Thyroid gland (tissue), 4 donors: ENCODE results near the gene CCDC51. TPM values are rescaled to one million over a fixed set of nuclear protein-coding genes. Genes with fewer than 3 reads are reported as not detected.

Source experiments
- DNase-seq, 2 donors: peaks; one replicate each; pipeline ENCODE4 v3.0.0-alpha.2; 2019
- H3K27ac ChIP-seq, 3 donors: fragments of 200-600 bp; sonication (generic); 1 replicate in 2 of 3; 2 replicates in 1 of 3; pipeline ENCODE4 v1.5.1; 2016 to 2019; ENCODE audit warnings: mild to moderate bottlenecking in 1 of 3, moderate library complexity in 1 of 3
- H3K27me3 ChIP-seq: fragments of 200-600 bp; sonication (generic); one replicate; pipeline ENCODE4 v1.5.1; 2019
- H3K36me3 ChIP-seq, 2 donors: fragments of 200-600 bp; sonication (generic); one replicate each; pipeline ENCODE4 v1.5.1; 2016 to 2019
- H3K4me1 ChIP-seq, 2 donors: fragments of 200-600 bp; sonication (generic); one replicate each; pipeline ENCODE4 v1.5.1; 2017 to 2019
- H3K4me3 ChIP-seq, 3 donors: fragments of 200-600 bp; sonication (generic); replicated peaks in 1 of 3; 1 replicate in 2 of 3; 2 replicates in 1 of 3; pipeline ENCODE4 v1.5.1; 2016; ENCODE audit warnings: mild to moderate bottlenecking in 1 of 3
- H3K9me3 ChIP-seq: fragments of 200-600 bp; sonication (generic); one replicate; pipeline ENCODE4 v1.5.1; 2017
- CTCF ChIP-seq, 6 experiments: fragments of 200-600 bp in 3 of 6; fragments of 450-650 bp in 3 of 6; sonication (generic) in 3 of 6; IDR thresholded peaks; one replicate each; pipeline ENCODE4 v1.5.1; 2016 to 2019; ENCODE audit warnings: antibody characterized with exemption in 6 of 6, mild to moderate bottlenecking in 2 of 6, inconsistent platforms in 1 of 6, moderate library complexity in 1 of 6
- POLR2A ChIP-seq, 2 donors: fragments of 450-650 bp; IDR thresholded peaks; one replicate each; pipeline ENCODE4 v1.6.1; 2017; ENCODE audit warnings: antibody characterized with exemption in 2 of 2, mild to moderate bottlenecking in 2 of 2, moderate library complexity in 1 of 2
- WGBS, 2 donors: methylation state at CpG; one replicate each; pipeline ENCODE4 v1.1.5; 2017; 5-methylcytosine and 5-hydroxymethylcytosine counted together
- intact Hi-C: fragments of 100-400 bp; cut with DNase I; formaldehyde crosslinking; loops from one replicate; pipeline ENCODE4 v1.15.1; 2023
- total RNA-seq, 4 donors: library from RNA; depleted of rRNA; stranded (reverse); fragments of >200 nt; gene quantifications; one replicate each; pipeline ENCODE4 v1.2.3, GENCODE V29; 2016

Gene CCDC51
- total RNA-seq, 4 donors from 2014 or later = 8.6 to 17.0 (median 15.0) TPM

DNA sequence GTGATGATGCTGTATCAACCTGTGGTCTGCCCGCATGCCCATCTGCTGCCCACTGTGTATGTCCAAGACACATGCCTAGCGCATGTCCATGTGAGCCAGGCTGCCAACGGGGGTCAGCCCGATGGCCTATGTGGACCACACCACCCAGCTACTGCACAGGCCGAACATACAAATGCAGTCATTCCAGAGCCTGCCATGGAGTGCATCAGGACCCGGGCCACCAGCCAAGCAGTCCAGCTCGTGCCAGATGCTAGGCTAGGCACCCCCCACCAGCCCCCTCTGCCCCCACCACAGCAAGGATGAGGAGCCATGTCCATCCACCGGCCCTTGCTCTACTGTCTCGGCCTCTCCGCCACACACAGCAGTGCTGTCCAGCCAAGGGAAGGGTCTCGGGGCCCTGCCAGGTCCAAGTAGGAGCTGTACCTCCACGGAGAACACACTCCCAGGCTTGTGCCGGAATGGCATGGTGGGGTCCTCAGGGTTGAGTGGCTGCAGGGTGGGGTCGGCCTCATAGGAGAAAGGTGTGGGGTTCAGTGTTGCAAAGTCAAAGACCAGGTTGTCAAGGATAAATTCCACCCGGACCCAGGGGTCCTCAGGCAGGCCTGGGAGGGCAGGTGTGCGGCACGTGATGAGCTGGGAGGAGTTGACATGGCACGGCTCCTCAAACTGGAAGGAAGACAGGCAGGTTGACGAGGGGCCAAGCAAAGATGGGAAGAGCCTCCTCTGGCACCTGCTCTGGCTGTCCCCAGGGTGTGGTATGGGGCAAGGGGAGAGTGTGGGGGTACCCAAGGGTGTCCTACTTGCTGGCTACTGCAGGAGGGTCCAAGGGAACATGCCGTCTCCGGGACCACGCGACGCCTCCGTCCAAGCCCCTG, 25.3 kb downstream of the CCDC51 start:
- intact Hi-C loops = no loop called here
- Histone ChIP-seq H3K4me3 (no peak overlapping the region), H3K36me3 (peaks cover 87 to 96% of the 10 kb centered on the region in 2 donors), H3K27me3 (no peaks in the 10 kb centered on the region), H3K9me3 (no peaks in the 10 kb centered on the region), H3K27ac (no peak overlapping the region), H3K4me1 (no peaks in the 10 kb centered on the region)
- 92% methylated on average over 14 to 20 of the region's 25 CpGs for WGBS, 2 donors
- DNase-seq = peak in 1 of 2 donors; percentile 1
- TF ChIP-seq POLR2A (IDR thresholded peaks at IDR 0.05) (no peak), CTCF (IDR thresholded peaks at IDR 0.05) (no peak)

DNA sequence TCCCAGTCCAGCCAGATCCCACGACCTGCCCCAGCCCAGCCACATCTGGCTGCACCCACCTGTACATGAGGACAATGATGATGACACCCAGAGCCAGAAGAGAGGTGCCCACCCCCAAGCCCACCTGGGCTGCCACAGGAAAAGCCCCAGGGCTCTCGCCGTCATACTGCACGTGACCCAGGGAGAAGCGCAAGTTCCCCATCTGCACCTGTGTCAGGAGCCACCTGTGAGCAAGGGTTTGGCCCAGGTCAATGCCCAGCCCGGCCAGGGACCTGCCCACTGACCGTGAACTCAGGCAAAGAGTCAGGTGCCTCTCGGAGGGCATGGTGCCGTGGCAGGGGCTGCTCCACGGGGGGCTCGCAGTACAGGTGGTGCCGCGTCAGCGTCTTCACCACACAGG, 26.3 kb downstream of the CCDC51 start:
- peak in 1 of 2 donors; percentile 1 for DNase-seq
- Histone ChIP-seq H3K4me3 (no peak overlapping the region), H3K27ac (no peak overlapping the region), H3K4me1 (no peaks in the 10 kb centered on the region), H3K36me3 (peaks cover 91 to 96% of the 10 kb centered on the region in 2 donors), H3K27me3 (no peaks in the 10 kb centered on the region), H3K9me3 (no peaks in the 10 kb centered on the region)
- intact Hi-C loops = no loop called here
- WGBS, 2 donors = 88 to 100% methylated on average over 5 to 13 of the region's 14 CpGs
- TF ChIP-seq CTCF (IDR thresholded peaks at IDR 0.05) = no peak
- TF ChIP-seq POLR2A (IDR thresholded peaks at IDR 0.05) = no peak

- no peaks in the 10 kb centered on the region for H3K27me3 ChIP-seq
- H3K36me3 ChIP-seq = peaks cover 91 to 95% of the 10 kb centered on the region in 2 donors
- no peaks in the 10 kb centered on the region for H3K9me3 ChIP-seq
- WGBS, 2 donors = 87 to 91% methylated on average over 8 of the region's 8 CpGs
- H3K4me1 ChIP-seq = no peaks in the 10 kb centered on the region
- TF ChIP-seq CTCF (IDR thresholded peaks at IDR 0.05) (no peak), POLR2A (IDR thresholded peaks at IDR 0.05) (no peak)
- intact Hi-C loops = no loop called here
- H3K4me3 ChIP-seq = no peak overlapping the region
- peak in 1 of 2 donors; percentile 1 for DNase-seq
- no peak overlapping the region for H3K27ac ChIP-seq
Observed at GRCh38 chr3:48413086-48413485, 26.8 kb downstream of the CCDC51 start.

DNA sequence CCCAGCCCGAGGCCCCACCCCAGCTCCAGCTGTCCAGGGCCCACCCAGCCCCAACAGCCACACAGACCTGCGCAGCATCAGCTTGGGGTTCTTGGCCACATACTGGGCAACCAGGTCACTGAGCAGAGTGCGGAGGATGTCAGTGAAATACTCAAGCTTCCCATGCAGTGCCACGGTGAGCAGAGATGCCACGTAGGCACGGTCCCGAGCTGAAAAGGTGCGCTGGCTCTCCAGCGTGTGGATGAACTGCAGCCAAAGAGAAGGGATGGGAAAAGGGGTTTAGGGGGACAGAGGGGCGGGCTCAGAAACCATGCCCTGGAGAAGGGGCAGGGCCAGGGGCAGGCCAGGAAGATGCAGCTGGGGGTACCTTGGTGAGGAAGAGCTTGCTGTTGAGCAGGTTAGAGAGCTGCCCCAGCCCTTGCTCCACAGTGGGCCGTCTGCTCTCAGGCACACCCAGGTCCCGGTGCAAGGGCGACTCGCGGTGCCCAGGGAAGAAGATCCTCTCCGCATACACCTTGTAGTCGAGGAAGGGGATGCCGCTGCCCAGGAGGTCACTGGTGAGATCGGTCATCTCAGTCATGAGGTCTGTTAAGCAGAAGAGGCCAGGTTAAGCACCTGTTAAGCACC, 27.4 kb downstream of the CCDC51 start:
- peak; percentile 0 to 1 for DNase-seq
- Histone ChIP-seq H3K9me3 (no peaks in the 10 kb centered on the region), H3K4me1 (no peaks in the 10 kb centered on the region), H3K4me3 (no peak overlapping the region), H3K36me3 (peaks cover 88 to 95% of the 10 kb centered on the region in 2 donors), H3K27ac (no peak overlapping the region), H3K27me3 (no peaks in the 10 kb centered on the region)
- 93 to 96% methylated on average over 18 to 19 of the region's 19 CpGs for WGBS, 2 donors
- intact Hi-C loops = no loop called here
- no peak for TF ChIP-seq CTCF (IDR thresholded peaks at IDR 0.05)
- no peak for TF ChIP-seq POLR2A (IDR thresholded peaks at IDR 0.05)
